ENCODE data around the gene TNFRSF19. TPM values are rescaled to one million over a fixed set of nuclear protein-coding genes. Genes with fewer than 3 reads are reported as not detected.

The TNFRSF19 gene
- total and polyA plus RNA-seq, 10 donors, result 1.0 to 12.2 (median 3.8) TPM

DNA sequence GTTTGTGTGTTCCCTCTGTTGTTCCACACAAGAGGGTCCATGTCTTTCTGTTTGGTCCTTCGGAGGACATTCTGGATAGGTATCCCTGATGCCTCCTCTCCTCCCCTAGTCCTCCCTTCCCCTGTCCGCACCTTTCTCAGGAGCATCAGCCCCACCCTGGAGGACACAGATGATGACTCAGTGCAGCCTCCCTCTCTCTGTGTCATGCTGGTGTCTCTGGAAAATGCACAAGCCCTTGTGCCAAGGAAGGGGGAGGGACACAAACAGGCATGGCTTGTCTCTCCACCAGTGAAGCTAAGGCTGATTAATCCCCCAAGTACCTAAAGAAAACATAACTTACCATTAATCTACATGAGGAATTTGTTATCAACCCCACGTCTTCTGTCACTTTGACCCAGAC is 16.2 kb upstream of the TNFRSF19 start:
- no peaks in the 10 kb centered on the region for H3K9me3 ChIP-seq
- intact Hi-C loops (cut with DNase I; ENCODE audit: low total_unique reads), result no loop called here
- H3K27ac ChIP-seq, result no peak overlapping the region
- no peak for DNase-seq
- TF ChIP-seq POLR2A (IDR thresholded peaks at IDR 0.05), result no peak
- TF ChIP-seq, protein P1, sequence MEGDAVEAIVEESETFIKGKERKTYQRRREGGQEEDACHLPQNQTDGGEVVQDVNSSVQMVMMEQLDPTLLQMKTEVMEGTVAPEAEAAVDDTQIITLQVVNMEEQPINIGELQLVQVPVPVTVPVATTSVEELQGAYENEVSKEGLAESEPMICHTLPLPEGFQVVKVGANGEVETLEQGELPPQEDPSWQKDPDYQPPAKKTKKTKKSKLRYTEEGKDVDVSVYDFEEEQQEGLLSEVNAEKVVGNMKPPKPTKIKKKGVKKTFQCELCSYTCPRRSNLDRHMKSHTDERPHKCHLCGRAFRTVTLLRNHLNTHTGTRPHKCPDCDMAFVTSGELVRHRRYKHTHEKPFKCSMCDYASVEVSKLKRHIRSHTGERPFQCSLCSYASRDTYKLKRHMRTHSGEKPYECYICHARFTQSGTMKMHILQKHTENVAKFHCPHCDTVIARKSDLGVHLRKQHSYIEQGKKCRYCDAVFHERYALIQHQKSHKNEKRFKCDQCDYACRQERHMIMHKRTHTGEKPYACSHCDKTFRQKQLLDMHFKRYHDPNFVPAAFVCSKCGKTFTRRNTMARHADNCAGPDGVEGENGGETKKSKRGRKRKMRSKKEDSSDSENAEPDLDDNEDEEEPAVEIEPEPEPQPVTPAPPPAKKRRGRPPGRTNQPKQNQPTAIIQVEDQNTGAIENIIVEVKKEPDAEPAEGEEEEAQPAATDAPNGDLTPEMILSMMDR (IDR thresholded peaks at IDR 0.05 in 8 of 11, conservative IDR thresholded peaks at IDR 0.05 in 3 of 11), result no peak
- TF ChIP-seq POLR2AphosphoS5 (IDR thresholded peaks at IDR 0.05), result no peak
- peaks cover 0 to 19% (median 0%) of the 10 kb centered on the region in 7 donors for H3K27me3 ChIP-seq (replicated peaks in 1 of 7)
- H3K4me3 ChIP-seq, result no peak overlapping the region
- WGBS, 5 donors, result 78 to 95% (median 91%) methylated on average over 3 of the region's 3 CpGs
- H3K4me1 ChIP-seq, result peaks cover 0 to 3% (median 0%) of the 10 kb centered on the region in 6 donors
- no peaks in the 10 kb centered on the region for H3K36me3 ChIP-seq

DNA sequence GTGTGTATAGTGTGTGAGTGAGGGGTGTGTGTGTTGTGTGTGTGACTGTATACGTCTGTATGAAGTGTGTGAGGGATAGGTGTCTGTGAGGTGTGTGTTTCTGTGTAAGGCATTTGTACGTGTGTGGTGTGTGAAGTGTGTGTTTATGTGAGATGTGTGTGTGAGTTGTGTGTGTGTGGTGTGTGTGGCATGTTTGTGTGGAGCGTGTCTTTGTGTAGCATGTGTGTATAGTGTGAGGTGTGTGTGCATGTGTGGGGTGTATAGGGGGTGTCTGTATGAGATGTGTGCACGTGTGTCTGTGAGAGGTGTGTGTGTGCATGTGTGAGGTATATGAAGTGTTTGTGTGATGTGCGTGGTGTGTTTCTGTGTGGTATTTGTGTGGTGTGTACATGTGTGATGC is 13.2 kb upstream of the TNFRSF19 start:
- no peak for DNase-seq
- Histone ChIP-seq H3K27me3 (replicated peaks in 1 of 7) (peaks cover 0 to 18% (median 0%) of the 10 kb centered on the region in 7 donors), H3K4me1 (peaks cover 0 to 8% (median 0%) of the 10 kb centered on the region in 6 donors), H3K4me3 (no peak overlapping the region), H3K36me3 (no peaks in the 10 kb centered on the region), H3K27ac (no peak overlapping the region), H3K9me3 (no peaks in the 10 kb centered on the region)
- WGBS, 5 donors, result 88 to 98% (median 92%) methylated on average over 5 of the region's 5 CpGs
- TF ChIP-seq, protein P1 (IDR thresholded peaks at IDR 0.05 in 8 of 11, conservative IDR thresholded peaks at IDR 0.05 in 3 of 11), result no peak
- TF ChIP-seq POLR2A (IDR thresholded peaks at IDR 0.05) (no peak), POLR2AphosphoS5 (IDR thresholded peaks at IDR 0.05) (no peak)
- intact Hi-C loops (cut with DNase I; ENCODE audit: low total_unique reads), result no loop called here

DNA sequence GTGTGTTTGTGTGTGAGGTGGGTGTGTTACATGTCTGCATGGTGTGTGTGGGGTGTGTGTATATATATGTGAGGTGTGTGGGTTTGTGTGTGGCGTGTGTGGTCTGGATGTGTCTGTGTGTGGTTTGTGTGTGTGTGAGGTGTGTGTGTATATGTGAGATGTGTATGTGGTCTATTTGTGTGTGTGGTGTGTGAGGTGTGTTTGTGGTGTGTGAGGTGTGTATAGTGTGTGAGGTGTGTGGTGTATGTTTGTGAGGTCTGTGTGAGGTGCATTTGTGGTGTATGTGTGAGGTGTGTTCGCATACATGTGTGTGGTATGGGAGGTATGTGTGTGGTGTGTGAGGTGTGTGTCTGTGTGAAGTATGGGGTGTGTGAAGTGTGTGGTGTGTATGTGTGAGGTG is 12.5 kb upstream of the TNFRSF19 start:
- Histone ChIP-seq H3K4me3 (no peak overlapping the region), H3K4me1 (peaks cover 0 to 8% (median 0%) of the 10 kb centered on the region in 6 donors), H3K36me3 (no peaks in the 10 kb centered on the region), H3K27me3 (replicated peaks in 1 of 7) (peaks cover 0 to 18% (median 0%) of the 10 kb centered on the region in 7 donors), H3K9me3 (no peaks in the 10 kb centered on the region), H3K27ac (no peak overlapping the region)
- no peak for DNase-seq
- TF ChIP-seq, protein P1 (IDR thresholded peaks at IDR 0.05 in 8 of 11, conservative IDR thresholded peaks at IDR 0.05 in 3 of 11), result no peak
- TF ChIP-seq POLR2AphosphoS5 (IDR thresholded peaks at IDR 0.05) (no peak), POLR2A (IDR thresholded peaks at IDR 0.05) (no peak)
- intact Hi-C loops (cut with DNase I; ENCODE audit: low total_unique reads), result no loop called here
- WGBS, 5 donors, result 95 to 98% (median 96%) methylated on average over 2 of the region's 2 CpGs

DNA sequence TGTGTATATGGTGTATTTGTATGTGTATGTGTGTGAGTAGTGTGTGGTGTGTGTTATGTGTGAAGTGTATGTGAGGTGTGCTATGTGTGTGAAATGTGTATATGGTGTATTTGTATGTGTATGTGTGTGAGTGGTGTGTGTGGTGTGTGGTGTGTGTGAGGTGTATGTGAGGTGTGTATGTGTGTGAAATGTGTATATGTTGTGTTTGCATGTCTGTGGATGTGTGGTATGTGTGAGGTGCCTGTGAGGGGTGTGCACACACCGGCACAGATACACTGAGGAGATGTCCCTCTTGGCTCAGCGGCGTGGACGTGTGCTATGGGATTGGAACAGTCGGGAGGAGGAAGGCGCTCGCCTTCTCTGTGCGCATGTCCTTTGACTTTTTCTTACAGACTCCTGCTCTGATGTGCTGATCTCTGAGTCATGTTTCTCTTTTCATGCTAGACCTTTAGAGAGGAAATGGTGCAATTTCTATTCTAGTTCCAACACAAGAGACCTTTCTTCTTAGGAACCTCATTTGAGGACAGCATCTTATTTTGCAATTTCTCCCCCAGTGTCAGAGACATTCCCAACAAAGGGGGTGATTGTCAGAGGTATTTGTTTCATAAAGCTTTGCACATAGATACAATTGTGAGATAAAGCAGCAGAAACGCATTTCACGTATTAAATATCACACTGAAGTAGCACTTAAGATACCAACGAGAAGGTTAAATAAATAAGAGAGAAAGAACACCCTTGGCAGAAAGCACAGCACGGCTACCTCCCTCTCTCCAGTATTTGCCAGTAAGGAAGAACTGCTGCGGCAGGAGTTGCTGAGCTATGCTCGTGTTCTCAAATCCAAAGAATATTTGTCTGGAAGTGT is 11.3 kb upstream of the TNFRSF19 start:
- 40 to 66% (median 51%) methylated on average over 14 of the region's 14 CpGs for WGBS, 5 donors
- Histone ChIP-seq H3K27me3 (replicated peaks in 1 of 7) (peaks cover 0 to 21% (median 0%) of the 10 kb centered on the region in 7 donors), H3K4me3 (no peak overlapping the region), H3K36me3 (no peaks in the 10 kb centered on the region), H3K4me1 (peaks cover 0 to 8% (median 0%) of the 10 kb centered on the region in 6 donors), H3K9me3 (no peaks in the 10 kb centered on the region), H3K27ac (no peak overlapping the region)
- intact Hi-C loops (cut with DNase I; ENCODE audit: low total_unique reads), result no loop called here
- TF ChIP-seq POLR2AphosphoS5 (IDR thresholded peaks at IDR 0.05) (no peak), POLR2A (IDR thresholded peaks at IDR 0.05) (no peak)
- TF ChIP-seq, protein P1 (IDR thresholded peaks at IDR 0.05 in 8 of 11, conservative IDR thresholded peaks at IDR 0.05 in 3 of 11), result no peak
- DNase-seq, result no peak

Measured in spleen (tissue), 11 donors.